ENCODE results near the gene NEK1.

The NEK1 gene

GRCh38 chr4:169443748-169444147, 168.6 kb downstream of the NEK1 start:
- no peak overlapping the region for H3K4me3 ChIP-seq (ENCODE audit: low read depth, low read length)
- DNase-seq (ENCODE audit: low read depth, low spot score), result no peak
- in situ Hi-C loops (cut with HindIII; ENCODE audit: low sequenced_read_pairs), result no loop called here
- no peak for TF ChIP-seq CTCF (IDR thresholded peaks at IDR 0.05; ENCODE audit: low read depth, low read length)

- in situ Hi-C loops (cut with HindIII; ENCODE audit: low sequenced_read_pairs), result no loop called here
- no peak overlapping the region for H3K4me3 ChIP-seq (ENCODE audit: low read depth, low read length)
- no peak for TF ChIP-seq CTCF (IDR thresholded peaks at IDR 0.05; ENCODE audit: low read depth, low read length)
- peak; percentile 75 for DNase-seq (ENCODE audit: low read depth, low spot score)
These were observed 171.9 kb downstream of the NEK1 start for GRCh38 chr4:169440446-169440845.

- H3K4me3 ChIP-seq (ENCODE audit: low read depth, low read length), result no peak overlapping the region
- peak; percentile 64 for DNase-seq (ENCODE audit: low read depth, low spot score)
- no peak for TF ChIP-seq CTCF (IDR thresholded peaks at IDR 0.05; ENCODE audit: low read depth, low read length)
- in situ Hi-C loops (cut with HindIII; ENCODE audit: low sequenced_read_pairs), result no loop called here
These were observed 173.1 kb downstream of the NEK1 start for GRCh38 chr4:169439244-169439643.

- TF ChIP-seq CTCF (IDR thresholded peaks at IDR 0.05; ENCODE audit: low read depth, low read length), result no peak
- H3K4me3 ChIP-seq (ENCODE audit: low read depth, low read length), result no peak overlapping the region
- in situ Hi-C loops (cut with HindIII; ENCODE audit: low sequenced_read_pairs), result no loop called here
- no peak for DNase-seq (ENCODE audit: low read depth, low spot score)
These were observed 174.3 kb downstream of the NEK1 start for GRCh38 chr4:169438057-169438480.

GRCh38 chr4:169437299-169438047, 174.9 kb downstream of the NEK1 start:
- H3K4me3 ChIP-seq (ENCODE audit: low read depth, low read length), result no peak overlapping the region
- DNase-seq (ENCODE audit: low read depth, low spot score), result no peak
- in situ Hi-C loops (cut with HindIII; ENCODE audit: low sequenced_read_pairs), result no loop called here
- TF ChIP-seq CTCF (IDR thresholded peaks at IDR 0.05; ENCODE audit: low read depth, low read length), result no peak

GRCh38 chr4:169436734-169437133, 175.6 kb downstream of the NEK1 start:
- in situ Hi-C loops (cut with HindIII; ENCODE audit: low sequenced_read_pairs), result no loop called here
- DNase-seq (ENCODE audit: low read depth, low spot score), result no peak
- H3K4me3 ChIP-seq (ENCODE audit: low read depth, low read length), result no peak overlapping the region
- TF ChIP-seq CTCF (IDR thresholded peaks at IDR 0.05; ENCODE audit: low read depth, low read length), result no peak

All from astrocyte of the spinal cord (primary cell).